ENCODE data around the gene NEK8.
"Not testable (repeated sequence)": the region's sequence is repeated elsewhere in the genome, so short reads cannot be mapped to it uniquely, and the experiment has no call there.

The NEK8 gene

DNA sequence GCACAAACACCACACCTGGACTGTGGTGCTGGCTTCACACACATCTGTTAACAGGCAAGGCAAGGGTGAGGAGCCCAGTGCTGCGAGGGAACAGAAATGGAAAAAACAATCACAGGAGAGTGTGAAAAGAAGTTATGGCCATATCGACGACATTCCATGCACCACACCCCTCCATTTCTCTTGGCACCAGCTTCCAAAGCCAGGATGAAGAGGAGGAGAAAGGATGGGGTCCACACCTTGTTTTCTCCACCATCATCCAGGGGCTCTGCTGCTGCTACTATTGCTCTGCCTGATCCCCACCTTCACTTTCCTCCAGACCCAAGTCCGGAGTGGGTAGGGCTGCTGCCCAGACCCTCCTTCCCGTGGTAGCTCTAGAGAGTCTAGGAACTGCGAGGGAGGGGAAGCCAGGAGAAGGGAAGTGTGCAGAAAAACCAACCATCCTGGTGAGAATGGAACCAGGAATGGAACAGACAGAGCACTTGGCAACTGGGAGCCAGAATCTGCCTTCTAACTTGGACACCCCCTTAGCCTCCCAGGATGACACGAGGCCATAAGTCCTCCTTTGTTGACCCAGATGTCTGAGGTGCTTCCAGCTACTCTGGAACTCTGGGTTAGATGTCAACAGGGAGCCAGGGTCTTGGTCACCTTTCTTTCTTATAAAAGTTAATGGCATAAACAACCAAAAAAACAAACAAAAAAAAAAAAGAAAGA, 15.7 kb upstream of the NEK8 start:
- Histone ChIP-seq H3K9ac (ENCODE audit: low read length) (no peak overlapping the region), H3K4me1 (ENCODE audit: control insufficient read depth, insufficient read depth, low read length) (peaks cover 5% of the 10 kb centered on the region), H3K27ac (ENCODE audit: low read depth, low read length) (no peak overlapping the region), H3K36me3 (ENCODE audit: control insufficient read depth, insufficient read depth, low read length) (peaks cover 9% of the 10 kb centered on the region), H3K4me3 (ENCODE audit: low read length) (no peak overlapping the region), H3K27me3 (ENCODE audit: control insufficient read depth, insufficient read depth, low read length) (no peaks in the 10 kb centered on the region)

DNA sequence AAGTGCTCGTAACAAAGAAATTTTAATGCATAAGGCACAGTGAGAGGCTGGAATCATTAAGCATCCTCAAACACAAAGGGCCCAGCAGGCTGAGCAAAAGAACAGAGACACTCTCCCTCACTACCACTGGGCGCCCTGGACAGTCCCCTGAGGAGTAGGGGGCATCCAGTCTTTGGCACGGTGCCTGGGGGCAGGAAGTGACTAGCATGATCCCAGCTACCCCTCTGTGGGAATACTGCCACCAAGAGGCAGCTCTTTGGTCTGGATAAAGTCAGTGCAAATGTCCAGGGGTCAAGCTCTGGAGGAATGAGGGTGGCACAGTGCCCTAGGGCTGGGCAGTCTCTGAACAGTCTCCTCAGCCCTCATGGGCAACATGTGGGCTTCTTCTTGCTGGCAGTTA, 14.3 kb upstream of the NEK8 start:
- H3K4me1 ChIP-seq (ENCODE audit: control insufficient read depth, insufficient read depth, low read length) = peaks cover 14% of the 10 kb centered on the region

DNA sequence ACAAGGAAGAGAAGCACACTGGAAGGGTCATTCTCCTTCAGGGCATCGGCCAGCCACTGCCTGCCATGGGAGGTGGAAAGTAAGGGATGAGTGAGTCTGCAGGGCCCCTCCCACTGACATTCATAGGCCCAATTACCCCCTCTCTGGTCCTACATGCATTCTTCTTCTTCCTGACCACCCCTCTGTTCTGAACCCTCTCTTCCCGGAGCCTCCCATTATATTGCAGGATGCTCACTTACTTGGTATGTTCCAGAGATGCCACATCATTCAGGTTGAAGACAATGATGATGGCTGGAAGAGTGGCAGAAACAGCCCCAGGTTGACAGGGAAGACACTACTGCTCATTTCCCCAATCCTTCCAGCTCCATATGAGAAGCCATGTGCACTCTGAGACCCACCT, 13.4 kb upstream of the NEK8 start:
- Histone ChIP-seq H3K4me1 (ENCODE audit: control insufficient read depth, insufficient read depth, low read length) (peaks cover 15% of the 10 kb centered on the region), H3K36me3 (ENCODE audit: control insufficient read depth, insufficient read depth, low read length) (peaks cover 9% of the 10 kb centered on the region), H3K9ac (ENCODE audit: low read length) (no peak overlapping the region), H3K27ac (ENCODE audit: low read depth, low read length) (no peak overlapping the region), H3K4me3 (ENCODE audit: low read length) (no peak overlapping the region), H3K27me3 (ENCODE audit: control insufficient read depth, insufficient read depth, low read length) (no peaks in the 10 kb centered on the region)

More for the DNA sequence above, 14.3 kb upstream of the NEK8 start:
- peaks cover 9% of the 10 kb centered on the region for H3K36me3 ChIP-seq (ENCODE audit: control insufficient read depth, insufficient read depth, low read length)
- no peaks in the 10 kb centered on the region for H3K27me3 ChIP-seq (ENCODE audit: control insufficient read depth, insufficient read depth, low read length)
- H3K27ac ChIP-seq (ENCODE audit: low read depth, low read length) = no peak overlapping the region
- no peak overlapping the region for H3K4me3 ChIP-seq (ENCODE audit: low read length)
- H3K9ac ChIP-seq (ENCODE audit: low read length) = no peak overlapping the region

DNA sequence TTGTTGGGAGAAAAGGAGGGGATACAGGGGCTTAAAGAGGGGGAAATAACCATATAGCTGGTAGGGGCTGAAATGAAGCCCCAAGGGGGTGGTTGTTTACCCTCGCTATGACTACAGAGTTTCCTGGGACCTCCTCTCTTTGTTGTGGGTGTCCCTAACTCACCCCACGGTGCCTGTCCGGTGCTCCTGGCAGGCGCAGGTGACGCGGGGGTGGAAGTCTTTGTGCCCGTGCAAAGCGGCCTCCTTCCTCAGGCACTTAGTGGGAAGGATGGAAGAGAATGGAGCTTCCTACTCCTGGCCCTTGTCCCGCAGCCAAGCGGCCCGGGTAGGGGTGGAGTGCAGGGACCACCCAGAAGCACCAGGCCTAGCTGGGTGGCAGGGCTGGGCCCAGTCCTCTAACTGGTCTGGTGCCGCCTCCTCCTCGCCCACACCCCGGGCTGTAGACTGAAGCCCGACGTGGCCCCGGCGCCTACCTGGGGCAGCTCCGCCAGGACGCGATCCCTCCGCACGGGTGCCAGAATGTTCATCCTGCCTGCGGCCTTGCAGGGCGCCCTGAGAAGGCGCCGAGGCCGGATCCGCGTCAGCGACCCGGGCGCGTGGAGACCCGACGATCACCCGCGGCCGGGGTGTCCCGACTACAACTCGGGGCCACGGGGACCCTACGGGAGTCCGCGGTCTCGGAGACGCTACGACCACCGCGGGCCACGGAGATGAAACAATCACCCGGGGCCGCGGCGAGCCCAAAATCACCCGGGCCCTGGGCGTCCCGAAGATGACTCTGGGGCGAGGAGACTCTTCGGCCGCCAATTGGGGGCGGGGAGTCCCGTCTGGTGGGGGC, 11.6 kb upstream of the NEK8 start:
- Histone ChIP-seq H3K27ac (ENCODE audit: low read depth, low read length) (peak overlapping the region; percentile 90), H3K27me3 (ENCODE audit: control insufficient read depth, insufficient read depth, low read length) (no peaks in the 10 kb centered on the region), H3K4me1 (ENCODE audit: control insufficient read depth, insufficient read depth, low read length) (peaks cover 25% of the 10 kb centered on the region), H3K36me3 (ENCODE audit: control insufficient read depth, insufficient read depth, low read length) (peaks cover 9% of the 10 kb centered on the region), H3K4me3 (ENCODE audit: low read length) (peak overlapping the region; percentile 71), H3K9ac (ENCODE audit: low read length) (peak overlapping the region; percentile 35)

DNA sequence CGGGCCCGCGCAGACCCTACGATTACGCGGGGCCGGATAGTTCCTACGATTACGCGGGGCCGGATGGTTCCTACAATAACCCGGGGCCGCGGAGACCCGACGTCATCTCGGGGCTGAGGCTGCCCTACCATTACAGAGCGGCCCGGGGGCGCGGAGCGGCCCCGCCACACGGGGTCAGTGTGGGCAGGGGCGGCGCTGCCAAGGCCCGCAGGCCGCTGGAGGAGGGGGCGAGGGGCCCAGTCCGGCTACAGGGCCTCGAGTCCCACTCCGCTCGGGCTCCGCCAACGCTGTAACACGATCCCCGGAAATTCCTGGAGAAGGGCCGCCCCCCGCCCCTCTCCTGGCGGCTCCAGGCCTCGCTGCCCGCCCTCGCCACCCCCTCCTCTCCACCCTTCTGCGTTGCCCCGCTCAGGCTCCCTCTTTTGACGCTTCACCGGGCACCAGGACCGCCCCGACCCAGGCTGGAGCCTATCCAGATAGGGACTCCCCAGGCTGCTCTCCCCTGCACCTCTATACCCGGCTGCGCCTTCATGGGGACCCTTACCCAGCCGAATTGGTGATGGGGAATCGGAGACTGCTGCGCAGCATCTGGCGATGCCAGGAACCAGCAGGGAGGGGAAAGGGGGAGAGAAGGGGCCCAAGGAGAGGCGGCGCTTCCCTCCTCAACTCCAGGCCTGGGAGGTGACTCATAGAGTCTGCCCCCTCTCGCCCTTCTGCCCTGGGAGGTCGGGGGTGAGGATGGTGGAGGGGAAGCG, 10.8 kb upstream of the NEK8 start, which contains the start of gene RAB34:
Gene RAB34, minus strand, starts transcription at position 291 of the 755 bp plus-strand sequence. CDS start 602 bp downstream, outside the sequence.
- Histone ChIP-seq H3K36me3 (ENCODE audit: control insufficient read depth, insufficient read depth, low read length) (peaks cover 16% of the 10 kb centered on the region), H3K4me1 (ENCODE audit: control insufficient read depth, insufficient read depth, low read length) (peaks cover 25% of the 10 kb centered on the region), H3K9ac (ENCODE audit: low read length) (peak within 1 kb of the TSS; percentile 47), H3K4me3 (ENCODE audit: low read length) (peak within 1 kb of the TSS; percentile 71), H3K27me3 (ENCODE audit: control insufficient read depth, insufficient read depth, low read length) (no peaks in the 10 kb centered on the region), H3K27ac (ENCODE audit: low read depth, low read length) (peak within 1 kb of the TSS; percentile 90)

DNA sequence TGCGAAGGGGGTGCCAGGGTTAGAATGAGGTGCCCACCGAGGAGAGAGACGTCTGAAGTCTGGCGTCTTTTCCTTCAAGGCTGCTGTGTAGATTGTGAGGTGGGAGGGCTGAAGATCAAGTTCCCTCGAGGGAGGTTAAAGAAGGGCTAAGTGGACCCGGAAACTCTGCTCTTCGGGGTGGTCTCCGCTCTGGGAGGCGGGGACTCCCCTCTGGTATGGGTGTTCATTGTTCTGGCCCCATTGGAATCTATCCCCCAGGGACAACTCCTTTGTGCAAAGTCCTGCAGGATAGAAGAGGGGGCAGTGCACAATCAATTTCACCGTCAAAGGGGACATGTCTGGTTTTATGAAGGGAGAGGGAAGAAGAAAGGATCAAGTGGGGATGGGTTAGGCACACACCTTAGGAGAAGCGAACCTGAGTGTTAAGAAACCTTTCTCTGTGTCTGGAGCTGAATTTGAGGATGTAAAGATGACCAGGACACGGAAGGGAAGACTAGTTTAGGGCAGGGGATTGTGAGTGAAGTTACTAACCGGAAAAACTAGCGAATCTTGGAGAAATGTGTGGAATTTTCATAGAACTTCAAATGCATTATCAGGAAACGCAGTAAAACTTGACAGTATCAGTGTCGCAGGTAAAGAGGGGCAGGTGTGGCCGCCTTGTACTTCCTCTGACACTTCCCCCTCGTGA, 10.1 kb upstream of the NEK8 start:
- H3K4me3 ChIP-seq (ENCODE audit: low read length) = peak overlapping the region; percentile 71
- peaks cover 25% of the 10 kb centered on the region for H3K4me1 ChIP-seq (ENCODE audit: control insufficient read depth, insufficient read depth, low read length)
- H3K9ac ChIP-seq (ENCODE audit: low read length) = peak overlapping the region; percentile 47

DNA sequence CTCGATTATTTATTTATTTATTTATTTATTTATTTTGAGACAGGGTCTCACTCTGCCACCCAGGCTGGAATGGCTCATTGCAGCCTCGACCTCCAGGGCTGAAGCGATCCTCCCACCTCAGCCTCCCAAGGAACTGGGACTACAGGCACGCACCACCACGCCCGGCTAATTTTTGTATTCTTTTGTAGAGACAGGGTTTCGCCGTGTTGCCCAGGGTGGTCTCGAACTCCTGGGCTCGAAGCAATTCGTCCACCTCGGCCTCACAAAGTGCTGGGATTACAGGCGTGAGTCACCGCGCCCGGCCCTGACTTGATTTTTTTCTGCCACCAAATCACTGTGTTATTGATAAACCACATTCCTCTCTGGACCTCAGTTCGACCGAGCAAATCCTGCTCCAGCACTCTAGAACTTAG, 9.6 kb upstream of the NEK8 start:
- Histone ChIP-seq H3K9ac (ENCODE audit: low read length) (no peak overlapping the region), H3K4me1 (ENCODE audit: control insufficient read depth, insufficient read depth, low read length) (peaks cover 25% of the 10 kb centered on the region), H3K27me3 (ENCODE audit: control insufficient read depth, insufficient read depth, low read length) (no peaks in the 10 kb centered on the region), H3K36me3 (ENCODE audit: control insufficient read depth, insufficient read depth, low read length) (peaks cover 24% of the 10 kb centered on the region), H3K4me3 (ENCODE audit: low read length) (peak overlapping the region; percentile 95), H3K27ac (ENCODE audit: low read depth, low read length) (peak overlapping the region; percentile 85)

More for the DNA sequence above, 10.1 kb upstream of the NEK8 start:
- H3K27me3 ChIP-seq (ENCODE audit: control insufficient read depth, insufficient read depth, low read length) = no peaks in the 10 kb centered on the region
- peak overlapping the region; percentile 90 for H3K27ac ChIP-seq (ENCODE audit: low read depth, low read length)
- peaks cover 23% of the 10 kb centered on the region for H3K36me3 ChIP-seq (ENCODE audit: control insufficient read depth, insufficient read depth, low read length)

DNA sequence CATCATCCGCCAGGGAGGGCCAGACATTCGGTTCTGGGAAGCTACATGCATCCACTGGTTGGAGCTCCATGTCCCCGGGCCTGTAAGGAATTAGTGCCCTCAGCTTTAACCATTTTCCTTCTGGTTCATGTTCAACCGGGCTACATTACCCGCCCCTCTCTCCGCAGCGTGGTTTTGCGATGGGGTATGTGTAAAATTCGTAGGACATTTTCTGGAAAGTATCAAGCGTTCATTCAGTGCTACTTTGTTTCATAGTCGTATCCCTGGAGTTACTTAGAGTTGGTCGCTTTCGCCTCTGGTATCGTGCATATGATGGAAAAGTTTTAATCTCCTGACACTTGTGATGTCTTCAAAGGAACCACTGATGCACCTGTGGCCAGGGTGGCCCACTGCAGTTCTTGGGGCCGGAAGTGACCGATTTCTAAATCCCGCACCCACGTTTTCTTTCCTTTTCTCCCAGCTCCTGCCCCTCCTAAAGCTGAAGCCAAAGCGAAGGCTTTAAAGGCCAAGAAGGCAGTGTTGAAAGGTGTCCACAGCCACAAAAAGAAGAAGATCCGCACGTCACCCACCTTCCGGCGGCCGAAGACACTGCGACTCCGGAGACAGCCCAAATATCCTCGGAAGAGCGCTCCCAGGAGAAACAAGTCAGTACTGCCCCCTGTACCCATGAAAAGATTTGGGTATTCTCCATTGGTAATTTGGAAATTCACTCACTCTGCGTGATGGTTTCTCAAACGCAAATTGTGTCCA, 8.2 kb upstream of the NEK8 start:
- Histone ChIP-seq H3K9ac (ENCODE audit: low read length) (peak overlapping the region; percentile 69), H3K4me1 (ENCODE audit: control insufficient read depth, insufficient read depth, low read length) (peaks cover 25% of the 10 kb centered on the region), H3K36me3 (ENCODE audit: control insufficient read depth, insufficient read depth, low read length) (peaks cover 18% of the 10 kb centered on the region), H3K27ac (ENCODE audit: low read depth, low read length) (peak overlapping the region; percentile 85), H3K4me3 (ENCODE audit: low read length) (peak overlapping the region; percentile 95), H3K27me3 (ENCODE audit: control insufficient read depth, insufficient read depth, low read length) (no peaks in the 10 kb centered on the region)

DNA sequence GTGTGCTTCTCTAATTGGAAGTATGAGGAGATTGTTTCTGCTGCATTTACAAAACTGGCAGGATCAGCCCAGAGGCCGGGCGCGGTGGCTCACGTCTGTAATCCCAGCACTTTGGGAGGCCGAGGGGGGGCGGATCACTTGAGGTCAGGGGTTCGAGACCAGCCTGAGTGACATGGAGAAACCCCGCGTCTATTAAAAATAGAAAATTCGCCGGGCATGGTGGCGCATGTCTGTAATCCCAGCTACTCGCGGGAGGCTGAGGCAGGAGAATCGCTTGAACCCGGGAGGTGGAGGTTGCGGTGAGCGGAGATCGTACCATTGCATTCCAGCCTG, 7.6 kb upstream of the NEK8 start:
- H3K4me3 ChIP-seq (ENCODE audit: low read length) = peak overlapping the region; percentile 95
- peaks cover 25% of the 10 kb centered on the region for H3K4me1 ChIP-seq (ENCODE audit: control insufficient read depth, insufficient read depth, low read length)
- not testable (repeated sequence) for H3K9ac ChIP-seq (ENCODE audit: low read length); H3K27ac ChIP-seq (ENCODE audit: low read depth, low read length); H3K27me3 ChIP-seq (ENCODE audit: control insufficient read depth, insufficient read depth, low read length)
- H3K36me3 ChIP-seq (ENCODE audit: control insufficient read depth, insufficient read depth, low read length) = peaks cover 18% of the 10 kb centered on the region

DNA sequence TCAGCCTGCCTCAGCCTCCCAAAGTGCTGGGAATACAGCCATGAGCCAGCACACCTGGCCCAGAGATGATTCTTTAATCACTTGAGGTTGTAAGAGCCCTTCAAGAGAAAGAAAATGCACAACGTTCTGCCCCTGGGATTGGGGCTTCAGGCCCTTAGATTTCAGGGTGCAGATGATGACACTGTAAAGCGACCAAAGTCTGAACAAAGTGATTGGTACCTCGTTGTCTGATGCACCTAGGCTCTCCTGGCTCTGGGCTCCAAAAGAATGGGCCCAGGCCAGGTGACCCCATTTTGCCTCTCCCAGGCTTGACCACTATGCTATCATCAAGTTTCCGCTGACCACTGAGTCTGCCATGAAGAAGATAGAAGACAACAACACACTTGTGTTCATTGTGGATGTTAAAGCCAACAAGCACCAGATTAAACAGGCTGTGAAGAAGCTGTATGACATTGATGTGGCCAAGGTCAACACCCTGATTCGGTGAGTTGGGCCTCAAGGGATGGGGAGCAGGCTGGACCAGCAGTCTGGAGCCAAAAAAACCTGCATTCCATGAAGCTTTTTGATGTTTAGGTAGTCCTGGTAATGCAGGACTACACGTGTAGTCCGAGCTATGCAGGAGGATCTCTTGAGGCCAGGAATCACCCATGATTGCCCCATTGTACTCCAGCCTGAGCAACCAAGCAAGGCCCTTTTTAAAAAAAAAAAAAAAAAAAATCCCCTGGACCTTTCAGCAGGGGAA, 6.0 kb upstream of the NEK8 start:
- peaks cover 31% of the 10 kb centered on the region for H3K4me1 ChIP-seq (ENCODE audit: control insufficient read depth, insufficient read depth, low read length)

More for the DNA sequence above, 6.0 kb upstream of the NEK8 start:
- no peaks in the 10 kb centered on the region for H3K27me3 ChIP-seq (ENCODE audit: control insufficient read depth, insufficient read depth, low read length)
- peaks cover 18% of the 10 kb centered on the region for H3K36me3 ChIP-seq (ENCODE audit: control insufficient read depth, insufficient read depth, low read length)
- no peak overlapping the region for H3K9ac ChIP-seq (ENCODE audit: low read length)
- no peak overlapping the region for H3K4me3 ChIP-seq (ENCODE audit: low read length)
- no peak overlapping the region for H3K27ac ChIP-seq (ENCODE audit: low read depth, low read length)
